Gastrocnemius medialis (tissue), 4 donors: Measurements from ENCODE around the gene LHPP.

Experiments
- CTCF ChIP-seq, 5 experiments: fragments of 450-650 bp in 3 of 5; fragments of 200-600 bp in 2 of 5; sonication (generic) in 2 of 5; IDR thresholded peaks in 4 of 5; conservative IDR thresholded peaks in 1 of 5; 1 replicate in 4 of 5; 2 replicates in 1 of 5; pipeline ENCODE4 v1.5.1; 2016 to 2019; ENCODE audit warnings: antibody characterized with exemption in 5 of 5, mild to moderate bottlenecking in 3 of 5, moderate library complexity in 3 of 5
- POLR2A ChIP-seq, 2 donors: fragments of 450-650 bp; IDR thresholded peaks; one replicate each; pipeline ENCODE4 v1.6.1; 2017; ENCODE audit warnings: antibody characterized with exemption in 2 of 2, mild to moderate bottlenecking in 2 of 2, moderate library complexity in 2 of 2

DNA sequence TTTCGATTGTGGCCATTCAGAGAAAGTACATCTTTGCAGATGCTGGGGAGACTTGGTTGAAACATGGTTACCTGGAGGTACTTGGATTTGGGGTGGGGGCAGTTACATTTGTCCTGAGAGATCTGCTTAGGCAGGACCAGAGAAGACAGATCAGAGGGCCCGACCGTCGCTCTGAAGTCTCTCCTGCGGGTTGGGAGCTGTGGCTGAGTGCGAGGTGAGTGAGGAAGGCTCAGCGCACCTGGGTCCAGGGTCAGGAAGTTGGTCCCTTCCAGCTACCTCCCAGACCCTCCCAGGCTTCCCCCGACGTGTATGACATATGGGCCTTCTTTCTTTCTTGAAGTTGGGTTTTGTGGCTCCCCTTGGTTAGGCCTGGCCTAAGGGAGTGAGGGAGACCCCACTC is 56.3 kb downstream of the LHPP start:
- TF ChIP-seq CTCF (IDR thresholded peaks at IDR 0.05 in 4 of 5, conservative IDR thresholded peaks at IDR 0.05 in 1 of 5) (no peak), POLR2A (IDR thresholded peaks at IDR 0.05) (no peak)
